Cerebellar cortex (tissue), 1 donor: ENCODE data around the gene ZNF888.
"Not testable (repeated sequence)": the region's sequence is repeated elsewhere in the genome, so short reads cannot be mapped to it uniquely, and the experiment has no call there.

Source experiments
- DNase-seq: peaks from one replicate; pipeline ENCODE4 v3.0.0-alpha.2; 2015; ENCODE audit warnings: low spot score

ZNF888 gene

GRCh38 chr19:52872996-52873395 is 50.2 kb downstream of the ZNF888 start:
- not testable (repeated sequence) for DNase-seq

GRCh38 chr19:52871466-52871865 is 51.8 kb downstream of the ZNF888 start:
- DNase-seq: no peak

- not testable (repeated sequence) for DNase-seq
Observed at GRCh38 chr19:52868031-52868430, 55.2 kb downstream of the ZNF888 start.

DNA sequence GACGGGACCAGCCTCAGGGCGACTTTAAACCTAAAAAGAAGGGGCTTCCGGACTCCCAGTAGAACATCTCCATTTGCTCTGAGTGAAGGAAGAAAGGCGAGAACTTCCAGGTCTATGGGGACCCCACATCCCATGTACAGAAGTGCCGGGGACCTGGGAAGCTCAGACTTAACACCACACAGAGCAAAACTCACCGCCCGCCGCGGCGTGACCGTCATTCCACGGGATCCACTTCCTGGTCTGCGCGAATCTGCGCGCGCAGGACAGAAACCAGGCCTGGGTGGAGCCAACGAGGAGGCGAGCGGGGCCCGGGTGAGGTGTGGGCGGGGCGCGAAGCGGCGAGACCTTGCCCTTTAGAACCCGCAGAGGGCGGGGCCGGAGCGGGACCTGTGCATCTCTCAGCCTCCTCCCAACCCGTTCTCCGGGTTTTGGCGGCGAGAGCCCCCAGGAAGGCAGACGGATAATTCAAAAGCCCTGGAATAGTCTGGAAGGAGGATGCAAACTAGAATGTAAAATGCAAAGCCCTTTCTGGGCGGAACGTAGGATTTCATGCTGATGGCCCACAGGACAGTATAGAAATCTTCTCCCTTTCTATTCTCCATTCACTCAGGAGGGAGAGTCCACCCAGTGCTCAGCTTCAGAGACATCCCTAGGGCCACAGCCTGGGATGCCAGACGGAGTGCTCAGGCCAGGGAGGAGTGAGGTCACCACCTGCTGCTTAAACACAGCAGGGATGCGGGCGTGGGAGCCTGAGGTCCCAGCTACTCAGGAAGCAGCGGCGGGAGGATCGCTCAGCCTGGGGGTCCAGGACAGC is 65.6 kb downstream of the ZNF888 start, which contains the start of gene ZNF468:
Gene ZNF468 (minus strand): TSS at position 242 of the 814 bp plus-strand sequence. CDS start 3,347 bp downstream, outside the sequence.
- peak; percentile 74 for DNase-seq

GRCh38 chr19:52856540-52857377 is 66.5 kb downstream of the ZNF888 start:
- peak; percentile 13 for DNase-seq
